NCI-H1694 treated with DMSO at 0.1 percent for 48 hours (cell line): ENCODE data around the gene PUSL1.

Experiments
- DNase-seq: peaks from one replicate; lab custom pipeline; 2025; lab: John Stamatoyannopoulos, UW

Gene PUSL1

GRCh38 chr1:1279028-1279427 lies 29.4 kb upstream of the PUSL1 start:
- DNase-seq = no peak

- no peak for DNase-seq
Observed at GRCh38 chr1:1280782-1281481, 27.5 kb upstream of the PUSL1 start.

GRCh38 chr1:1281533-1282321 lies 26.7 kb upstream of the PUSL1 start:
- no peak for DNase-seq

GRCh38 chr1:1282998-1283397 lies 25.4 kb upstream of the PUSL1 start:
- no peak for DNase-seq

DNA sequence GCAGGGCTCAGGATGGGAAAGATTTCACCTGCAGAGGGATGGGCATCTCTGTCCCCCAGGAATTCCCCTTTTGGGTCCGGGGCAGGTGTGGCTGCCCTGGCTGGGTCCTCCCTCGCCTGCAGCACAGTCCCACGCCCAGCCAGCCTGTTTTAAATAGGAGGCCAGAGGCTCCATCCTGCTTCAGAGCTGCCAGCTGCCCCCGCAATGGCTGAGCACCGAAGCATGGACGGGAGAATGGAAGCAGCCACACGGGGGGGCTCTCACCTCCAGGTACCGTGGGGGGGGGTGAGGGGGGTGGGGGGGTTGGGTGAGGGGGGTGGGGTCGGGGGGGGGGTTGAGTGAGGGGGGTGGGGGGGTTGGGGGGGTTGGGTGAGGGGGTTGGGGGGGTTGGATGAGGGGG lies 24.6 kb upstream of the PUSL1 start:
- DNase-seq = no peak

GRCh38 chr1:1284221-1285101 lies 23.9 kb upstream of the PUSL1 start:
- no peak for DNase-seq

DNA sequence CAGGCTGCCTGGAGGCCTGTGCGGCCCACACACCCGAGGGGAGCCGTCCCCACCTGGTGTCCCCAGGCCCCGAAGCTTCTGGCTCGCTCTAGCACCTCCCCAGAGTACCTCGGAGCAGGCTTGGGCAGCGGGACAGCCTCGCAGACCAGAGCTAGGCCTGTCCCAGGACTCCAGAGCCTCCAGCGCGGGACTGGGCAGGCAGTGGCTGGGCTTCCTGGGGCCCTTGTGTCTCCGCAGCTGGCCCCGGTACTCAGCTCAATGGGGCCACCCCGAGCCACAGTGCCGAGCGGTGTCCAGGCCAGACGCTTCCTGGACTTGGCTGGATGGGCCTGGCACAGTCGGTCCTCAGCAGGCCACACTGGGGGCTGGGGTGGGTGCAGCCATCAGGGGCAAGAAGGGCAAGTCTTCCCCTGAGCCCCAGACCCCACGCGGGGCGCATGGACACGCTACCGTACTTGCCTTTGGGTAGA lies 23.3 kb upstream of the PUSL1 start:
- DNase-seq = no peak

DNA sequence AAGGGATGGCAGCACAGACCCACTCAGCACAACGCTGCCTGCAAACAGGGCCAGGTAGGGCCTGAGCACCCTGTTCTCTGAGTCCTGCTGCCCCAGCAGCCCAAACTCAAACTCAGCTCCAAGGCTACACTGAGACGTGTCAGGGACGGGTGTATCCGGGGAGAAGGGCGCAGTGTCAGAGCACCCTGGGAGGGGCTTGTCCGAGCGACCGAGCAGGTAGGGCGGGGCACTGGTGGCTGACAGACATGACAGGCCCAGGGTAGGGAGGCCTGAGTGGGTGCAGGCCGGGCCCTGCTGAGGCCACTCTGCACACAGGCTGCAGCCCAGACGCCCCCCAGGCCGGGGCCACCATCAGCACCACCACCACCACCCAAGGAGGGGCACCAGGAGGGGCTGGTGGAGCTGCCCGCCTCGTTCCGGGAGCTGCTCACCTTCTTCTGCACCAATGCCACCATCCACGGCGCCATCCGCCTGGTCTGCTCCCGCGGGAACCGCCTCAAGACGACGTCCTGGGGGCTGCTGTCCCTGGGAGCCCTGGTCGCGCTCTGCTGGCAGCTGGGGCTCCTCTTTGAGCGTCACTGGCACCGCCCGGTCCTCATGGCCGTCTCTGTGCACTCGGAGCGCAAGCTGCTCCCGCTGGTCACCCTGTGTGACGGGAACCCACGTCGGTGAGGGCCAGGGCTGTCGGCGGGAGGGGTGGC lies 22.6 kb upstream of the PUSL1 start:
- DNase-seq = no peak

DNA sequence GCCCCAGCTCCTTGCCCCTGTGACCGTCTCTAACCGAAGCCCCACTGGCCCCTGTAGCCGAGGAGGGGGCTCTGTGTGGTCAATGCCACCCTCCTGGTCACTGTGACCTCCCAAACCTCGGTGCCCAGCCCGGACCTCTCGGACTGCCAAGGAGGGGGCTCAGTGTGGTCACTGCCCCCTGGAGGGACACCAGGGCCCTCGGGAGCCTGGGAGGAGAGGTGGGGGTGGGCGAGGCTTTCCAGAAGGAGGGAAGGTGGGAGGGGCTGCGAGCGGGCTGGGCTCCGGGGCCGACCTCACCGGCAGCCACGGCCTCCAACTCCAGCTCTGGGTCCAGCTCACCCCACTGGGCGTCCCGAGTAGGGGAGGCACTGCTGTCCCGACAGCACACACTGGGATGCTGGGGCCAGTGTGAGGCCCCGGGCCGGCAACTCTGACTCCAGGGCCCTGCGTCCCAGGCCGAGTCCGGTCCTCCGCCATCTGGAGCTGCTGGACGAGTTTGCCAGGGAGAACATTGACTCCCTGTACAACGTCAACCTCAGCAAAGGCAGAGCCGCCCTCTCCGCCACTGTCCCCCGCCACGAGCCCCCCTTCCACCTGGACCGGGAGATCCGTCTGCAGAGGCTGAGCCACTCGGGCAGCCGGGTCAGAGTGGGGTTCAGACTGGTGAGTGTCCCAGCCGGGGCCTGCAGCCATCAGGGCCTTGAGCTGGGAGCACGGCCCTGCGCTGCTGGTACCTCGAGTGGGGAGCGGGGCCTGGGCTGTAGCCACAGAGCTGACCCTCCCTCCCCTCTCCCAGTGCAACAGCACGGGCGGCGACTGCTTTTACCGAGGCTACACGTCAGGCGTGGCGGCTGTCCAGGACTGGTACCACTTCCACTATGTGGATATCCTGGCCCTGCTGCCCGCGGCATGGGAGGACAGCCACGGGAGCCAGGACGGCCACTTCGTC lies 21.8 kb upstream of the PUSL1 start:
- no peak for DNase-seq

GRCh38 chr1:1287288-1288110 lies 20.9 kb upstream of the PUSL1 start:
- no peak for DNase-seq

DNA sequence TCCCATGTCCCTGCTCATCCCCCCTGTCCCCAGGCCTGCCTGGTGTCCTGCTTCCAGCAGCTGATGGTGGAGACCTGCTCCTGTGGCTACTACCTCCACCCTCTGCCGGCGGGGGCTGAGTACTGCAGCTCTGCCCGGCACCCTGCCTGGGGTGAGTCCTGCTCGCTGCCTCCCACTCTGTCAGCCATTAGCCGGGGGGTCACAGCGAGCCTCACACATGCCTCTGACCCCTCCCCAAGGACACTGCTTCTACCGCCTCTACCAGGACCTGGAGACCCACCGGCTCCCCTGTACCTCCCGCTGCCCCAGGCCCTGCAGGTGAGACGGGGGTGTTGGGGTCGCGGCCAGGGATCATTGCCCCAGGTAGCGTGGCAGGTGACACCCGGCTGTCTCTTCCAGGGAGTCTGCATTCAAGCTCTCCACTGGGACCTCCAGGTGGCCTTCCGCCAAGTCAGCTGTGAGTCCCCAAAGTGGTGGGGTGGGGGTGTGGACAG lies 18.1 kb upstream of the PUSL1 start:
- peak; percentile 26 for DNase-seq

DNA sequence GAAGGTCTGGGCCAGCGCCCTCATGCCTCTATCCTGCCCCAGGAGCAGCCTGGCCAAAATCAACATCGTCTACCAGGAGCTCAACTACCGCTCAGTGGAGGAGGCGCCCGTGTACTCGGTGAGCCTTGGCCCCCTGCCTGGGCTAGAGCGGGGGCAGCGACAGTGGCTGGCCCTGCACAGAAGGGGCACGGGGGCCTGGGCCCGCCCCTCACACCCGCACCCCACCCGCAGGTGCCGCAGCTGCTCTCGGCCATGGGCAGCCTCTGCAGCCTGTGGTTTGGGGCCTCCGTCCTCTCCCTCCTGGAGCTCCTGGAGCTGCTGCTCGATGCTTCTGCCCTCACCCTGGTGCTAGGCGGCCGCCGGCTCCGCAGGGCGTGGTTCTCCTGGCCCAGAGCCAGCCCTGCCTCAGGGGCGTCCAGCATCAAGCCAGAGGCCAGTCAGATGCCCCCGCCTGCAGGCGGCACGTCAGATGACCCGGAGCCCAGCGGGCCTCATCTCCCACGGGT lies 17.3 kb upstream of the PUSL1 start:
- DNase-seq = no peak

DNA sequence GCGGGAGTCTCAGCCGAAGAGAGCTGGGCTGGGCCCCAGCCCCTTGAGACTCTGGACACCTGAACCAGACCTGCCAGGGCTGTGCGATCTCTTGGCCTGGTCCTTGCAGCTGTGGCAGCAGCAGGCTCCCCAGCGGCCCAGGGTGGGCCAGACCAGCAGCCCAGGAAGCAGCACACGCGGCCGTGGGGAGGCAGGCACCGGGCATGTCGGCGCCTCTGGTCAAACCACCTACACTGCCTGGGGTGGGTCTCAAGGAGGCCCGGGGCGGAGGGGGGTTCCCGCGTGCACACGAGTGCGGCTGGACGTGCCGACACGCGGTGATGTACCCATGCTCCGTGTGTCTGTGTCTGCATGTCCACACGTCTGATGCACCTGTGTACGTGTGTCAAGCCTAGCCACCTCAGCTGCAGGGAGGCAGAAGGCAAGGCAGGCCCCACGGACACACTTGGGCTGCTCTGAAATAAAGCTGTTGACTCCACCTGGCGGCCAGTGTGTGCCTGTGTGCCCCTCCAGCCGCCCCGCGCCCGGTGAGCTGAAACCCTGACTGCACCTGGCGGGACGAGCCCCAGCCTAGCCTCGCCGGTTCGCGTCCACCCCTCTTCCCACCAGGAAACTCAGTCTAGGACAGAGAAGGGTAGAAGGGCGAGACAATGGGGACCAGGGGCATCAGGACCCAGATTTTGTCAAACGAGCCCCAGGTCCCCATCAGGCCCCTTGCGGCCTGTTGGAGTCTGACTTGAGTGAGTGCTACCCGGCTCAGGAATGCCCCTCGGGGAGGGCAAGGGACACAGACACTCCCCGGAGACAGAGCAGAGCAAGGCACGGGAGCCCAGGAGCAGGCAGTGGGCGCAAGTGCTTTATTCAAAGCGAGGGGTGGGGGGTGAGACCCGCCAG lies 16.6 kb upstream of the PUSL1 start:
- peak; percentile 30 for DNase-seq

GRCh38 chr1:1292442-1292779 lies 16.0 kb upstream of the PUSL1 start:
- no peak for DNase-seq

GRCh38 chr1:1292851-1293250 lies 15.5 kb upstream of the PUSL1 start:
- no peak for DNase-seq

DNA sequence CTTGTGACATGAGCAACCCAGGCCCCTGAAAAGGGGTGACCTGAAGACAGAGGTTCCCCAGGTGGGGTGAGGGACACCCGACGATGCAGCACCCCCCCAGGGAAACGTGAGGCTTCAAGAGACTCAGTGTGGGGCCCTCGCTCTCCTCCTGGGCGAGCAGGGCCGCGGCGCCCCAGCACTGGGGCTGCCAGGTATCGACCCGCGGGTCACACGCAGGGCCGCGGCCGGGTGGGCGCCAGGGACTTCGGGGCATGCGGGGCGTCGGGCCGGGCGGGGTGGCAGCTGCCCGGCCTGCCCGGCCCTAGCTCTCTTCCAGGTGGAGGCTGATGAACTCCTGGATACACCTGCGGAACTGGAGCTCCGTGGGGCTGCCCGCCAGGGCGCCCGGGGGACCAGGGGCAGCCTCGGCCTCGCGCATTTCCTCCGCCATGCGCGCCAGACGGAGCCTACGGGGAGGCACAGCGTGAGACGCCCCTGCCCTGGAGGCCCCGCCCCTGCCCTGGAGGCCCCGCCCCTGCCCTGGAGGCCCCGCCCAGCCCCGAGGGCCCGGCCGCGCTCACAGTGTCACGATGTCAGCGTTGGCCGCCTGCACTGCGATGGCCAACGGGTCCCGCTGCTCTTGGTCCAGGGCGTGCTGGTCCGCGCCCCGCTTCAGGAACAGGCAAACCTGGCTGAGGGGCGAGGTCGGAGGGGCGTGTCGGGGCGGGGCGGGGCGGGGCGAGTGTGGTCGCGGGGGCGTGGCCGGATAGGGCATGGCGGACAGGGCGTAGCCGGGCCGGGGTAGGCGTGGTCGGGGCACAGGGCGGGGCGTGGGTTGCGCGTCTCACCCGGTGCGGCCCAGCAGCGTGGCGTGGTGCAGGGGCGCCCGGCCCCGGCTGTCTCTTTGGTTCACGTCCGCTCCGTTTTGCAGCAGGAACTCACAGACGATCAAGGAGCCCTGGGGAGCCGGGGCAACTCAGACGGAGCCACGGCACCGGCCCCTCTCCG lies 14.8 kb upstream of the PUSL1 start:
- DNase-seq = no peak

DNA sequence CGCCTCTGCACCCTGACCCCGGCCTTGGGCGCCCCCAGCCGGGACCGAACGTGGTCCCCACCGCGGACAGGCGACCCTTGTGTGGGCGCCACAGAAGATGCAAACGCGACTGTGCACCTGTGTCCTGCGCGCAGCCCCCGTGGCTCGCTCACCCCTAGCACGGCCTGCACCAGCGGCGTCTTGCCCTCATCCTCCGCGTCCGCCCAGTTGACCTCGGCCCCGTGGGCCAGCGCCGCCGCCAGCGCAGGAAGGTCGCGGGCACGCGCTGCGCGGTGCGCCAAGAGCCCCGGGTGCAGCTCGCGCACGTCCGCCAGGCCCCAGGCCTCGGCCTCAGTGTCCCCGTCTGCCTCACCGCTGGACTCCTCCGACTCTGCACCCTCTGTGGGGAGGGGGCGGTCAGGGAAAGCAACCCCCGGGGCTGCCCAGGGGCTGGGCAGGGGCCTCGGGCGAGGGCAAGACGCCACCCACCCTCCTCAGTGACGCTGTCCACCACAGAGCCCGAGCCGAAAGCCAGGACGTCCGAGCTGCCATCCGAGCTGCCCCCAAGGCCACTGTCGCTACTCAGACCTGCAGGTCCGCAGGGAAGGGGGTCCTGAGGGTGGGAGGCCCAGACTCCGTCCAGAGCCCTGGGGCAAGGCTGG lies 14.0 kb upstream of the PUSL1 start:
- DNase-seq = no peak
